GM19023 (cell line): Measurements from ENCODE around the gene C6orf15.
"Not testable (repeated sequence)": the region's sequence is repeated elsewhere in the genome, so short reads cannot be mapped to it uniquely, and the experiment has no call there.

Source experiments
- ATAC-seq: cut with Tn5 transposase; IDR thresholded peaks from one replicate; pipeline ENCODE4 v1.9.1; 2021; ENCODE audit warnings: mild to moderate bottlenecking, moderate library complexity; ENCODE audit not compliant: unreplicated experiment

C6orf15 gene

DNA sequence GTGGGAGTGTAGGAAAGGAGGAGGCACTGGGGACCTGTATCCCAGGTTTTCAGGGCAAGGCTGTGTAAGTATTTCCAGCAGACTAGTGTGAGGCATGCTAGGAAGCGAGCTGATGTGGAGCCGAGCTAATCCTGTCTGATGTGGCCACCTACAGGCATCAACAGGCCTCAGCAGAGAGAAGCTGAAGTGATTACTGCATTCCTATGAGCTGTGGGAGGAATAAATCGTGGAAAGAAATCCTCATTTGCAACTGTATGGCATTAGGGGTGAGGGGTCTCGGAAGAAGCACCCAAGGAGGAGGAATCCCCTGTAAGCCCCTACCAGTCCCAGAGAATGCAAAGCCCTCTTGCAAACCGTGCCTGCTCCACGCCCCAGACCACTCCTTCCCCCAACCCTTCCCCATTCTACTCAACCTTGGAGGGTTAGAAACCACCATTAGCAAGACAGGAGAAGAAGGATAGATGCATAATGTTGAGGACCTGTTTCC lies 41.6 kb downstream of the C6orf15 start:
- ATAC-seq = no peak

DNA sequence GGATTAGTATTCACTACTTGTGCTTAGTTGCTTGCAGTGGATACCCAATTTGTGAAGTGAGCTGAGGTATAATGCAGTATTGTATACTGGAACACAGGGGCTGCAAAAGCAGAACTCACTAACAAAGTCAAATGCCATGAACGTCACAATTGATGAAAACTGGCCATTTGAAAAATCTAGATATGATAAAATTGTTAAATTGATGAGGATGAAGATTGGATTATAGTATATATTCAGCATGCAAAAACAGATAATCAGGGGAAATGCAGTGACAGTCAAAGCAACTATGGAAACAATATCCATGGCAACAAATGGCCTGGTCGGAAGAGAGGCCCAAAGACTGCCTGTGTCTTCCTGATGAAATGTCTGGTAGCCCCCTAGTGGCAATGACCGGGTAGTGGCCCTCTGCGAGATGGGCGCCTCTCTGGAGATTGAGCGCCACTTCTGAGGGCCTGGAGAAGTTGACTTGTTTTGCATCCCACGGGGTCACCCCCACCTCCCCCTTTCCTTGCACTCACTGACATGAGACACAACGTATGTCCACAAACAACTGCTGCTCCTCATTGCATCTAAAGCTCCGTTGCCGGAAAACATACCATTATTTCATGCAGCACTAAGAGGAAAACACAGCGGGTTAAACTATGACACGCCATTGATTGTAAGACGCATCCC lies 43.6 kb downstream of the C6orf15 start:
- no peak for ATAC-seq

DNA sequence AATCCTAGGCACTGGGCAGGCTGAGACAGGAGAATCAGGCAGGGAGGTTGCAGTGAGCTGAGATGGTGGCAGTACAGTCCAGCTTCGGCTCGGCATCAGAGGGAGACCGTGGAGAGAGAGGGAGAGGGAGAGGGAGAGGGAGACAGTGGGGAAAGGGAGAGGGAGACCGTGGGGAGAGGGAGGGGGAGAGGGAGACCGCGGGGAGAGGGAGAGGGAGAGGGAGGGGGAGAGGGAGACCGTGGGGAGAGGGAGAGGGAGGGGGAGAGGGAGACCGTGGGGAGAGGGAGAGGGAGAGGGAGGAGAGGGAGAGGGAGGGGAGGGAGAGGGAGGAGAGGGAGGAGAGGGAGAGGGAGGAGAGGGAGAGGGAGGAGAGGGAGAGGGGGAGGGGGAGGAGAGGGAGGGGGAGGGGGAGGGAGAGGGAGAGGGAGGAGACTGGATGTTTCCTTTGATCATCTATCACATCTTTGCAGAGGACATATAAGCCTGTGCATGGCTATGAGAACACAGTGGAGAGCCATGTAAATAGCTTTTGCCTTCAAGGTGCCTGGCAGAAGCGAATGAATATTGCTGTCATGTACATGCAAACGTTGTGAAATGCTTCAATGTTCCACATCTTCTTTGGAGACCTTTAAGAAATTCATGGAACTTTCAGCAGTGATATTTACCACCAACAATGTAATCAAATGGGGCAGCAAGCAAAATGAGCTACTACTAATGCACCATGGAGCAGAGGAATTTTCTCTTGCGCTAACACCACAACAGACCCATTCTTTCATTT lies 44.3 kb downstream of the C6orf15 start:
- ATAC-seq = not testable (repeated sequence)

DNA sequence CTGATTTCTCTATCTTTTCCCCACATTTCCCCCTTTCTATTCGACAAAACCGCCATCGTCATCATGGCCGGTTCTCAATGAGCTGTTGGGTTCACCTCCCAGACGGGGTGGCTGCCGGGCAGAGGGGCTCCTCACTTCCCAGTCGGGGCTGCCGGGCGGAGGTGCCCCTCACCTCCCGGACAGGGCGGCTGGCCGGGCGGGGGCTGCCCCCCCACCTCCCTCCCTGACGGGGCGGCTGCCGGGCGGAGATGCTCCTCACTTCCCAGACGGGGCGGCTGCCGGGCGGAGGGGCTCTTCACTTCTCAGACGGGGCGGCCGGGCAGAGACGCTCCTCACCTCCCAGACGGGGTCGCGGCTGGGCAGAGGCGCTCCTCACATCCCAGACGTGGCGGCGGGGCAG lies 45.3 kb downstream of the C6orf15 start:
- ATAC-seq = not testable (repeated sequence)

DNA sequence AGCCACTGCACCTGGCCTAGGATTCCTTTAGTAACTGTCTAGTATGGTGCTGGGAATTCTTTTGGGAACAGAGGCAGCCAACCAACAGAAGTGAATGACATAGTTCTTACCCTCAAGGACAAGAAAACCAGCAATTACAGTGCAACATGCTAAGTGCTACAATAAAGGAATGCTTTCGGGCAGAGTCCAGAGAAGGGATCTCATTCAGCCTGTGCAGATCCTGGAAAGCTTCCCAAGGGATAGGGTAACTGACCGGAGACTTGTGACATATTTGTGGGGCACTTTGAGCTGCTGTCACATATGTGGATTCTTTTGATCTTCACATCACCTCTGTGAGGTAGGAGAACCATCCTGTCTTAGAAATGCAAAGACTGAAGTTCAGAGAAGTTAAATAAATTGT lies 46.8 kb downstream of the C6orf15 start:
- no peak for ATAC-seq

- no peak for ATAC-seq
Measured at GRCh38 chr6:31063906-31064435, 48.4 kb downstream of the C6orf15 start.
